ENCODE results near the gene ZRANB2.

The ZRANB2 gene

DNA sequence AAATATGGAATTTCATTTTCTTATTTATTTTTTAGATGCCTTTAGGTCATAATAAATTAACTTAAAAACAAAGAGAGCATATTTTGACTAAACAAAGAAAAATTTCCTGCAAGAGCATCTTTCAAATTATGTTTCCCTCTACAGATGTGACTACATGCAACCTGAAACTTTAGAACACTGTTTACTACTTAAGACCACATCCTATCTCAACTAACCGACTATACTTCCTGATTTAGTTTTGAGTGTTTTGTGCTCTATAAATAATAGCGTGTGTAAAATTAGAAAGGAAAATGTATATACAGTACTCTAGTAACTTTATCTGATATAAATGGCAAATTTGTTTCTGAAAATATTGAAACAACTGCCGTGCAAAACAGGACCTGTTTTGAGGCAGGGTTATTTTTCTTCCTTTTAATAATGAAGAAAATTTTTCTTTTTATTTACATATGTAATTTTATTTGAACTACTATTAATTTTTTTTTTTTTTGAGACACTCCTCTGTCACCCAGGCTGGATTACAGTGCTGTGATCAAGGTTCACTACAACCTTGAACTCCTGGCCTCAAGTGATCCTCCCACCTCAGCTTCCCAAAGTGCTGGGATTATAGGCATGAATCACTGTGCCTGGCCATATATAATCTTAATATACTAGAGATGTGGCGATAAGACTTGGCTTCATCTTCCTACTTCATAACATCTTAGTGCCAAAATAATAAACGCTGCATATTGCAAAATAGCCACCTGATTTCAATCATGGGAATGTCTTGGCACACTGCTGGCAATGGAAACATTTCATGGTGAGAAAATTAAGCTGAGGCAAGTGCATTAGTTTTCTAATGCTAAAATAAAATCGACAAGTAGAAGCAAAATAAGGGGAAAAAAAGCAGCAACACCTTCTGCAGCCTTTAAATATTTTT lies 12.3 kb downstream of the ZRANB2 start:
- DNase-seq (ENCODE audit: low spot score), result no peak

DNA sequence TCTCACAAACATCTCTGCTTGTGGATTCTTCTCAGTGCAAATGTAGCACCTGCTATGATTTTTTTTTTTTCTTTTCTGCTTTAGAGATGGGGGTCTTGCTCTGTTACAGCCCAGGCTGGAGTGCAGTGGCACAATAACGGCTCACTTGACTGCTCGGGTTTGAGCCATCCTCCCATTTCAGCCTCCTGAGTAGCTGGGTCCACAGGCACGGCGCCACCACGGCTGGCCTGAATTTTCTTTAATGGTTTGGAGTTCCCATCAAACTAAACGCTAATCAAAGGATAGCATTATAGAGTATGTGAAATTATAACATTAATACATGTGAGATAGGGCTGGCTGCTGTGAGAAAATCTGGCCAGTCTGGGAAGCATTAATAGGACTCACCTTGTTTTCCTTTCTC lies 26.0 kb downstream of the ZRANB2 start:
- no peak for DNase-seq (ENCODE audit: low spot score)

- no peak for DNase-seq (ENCODE audit: low spot score)
These were observed 26.5 kb downstream of the ZRANB2 start for GRCh38 chr1:71054281-71054731.

DNA sequence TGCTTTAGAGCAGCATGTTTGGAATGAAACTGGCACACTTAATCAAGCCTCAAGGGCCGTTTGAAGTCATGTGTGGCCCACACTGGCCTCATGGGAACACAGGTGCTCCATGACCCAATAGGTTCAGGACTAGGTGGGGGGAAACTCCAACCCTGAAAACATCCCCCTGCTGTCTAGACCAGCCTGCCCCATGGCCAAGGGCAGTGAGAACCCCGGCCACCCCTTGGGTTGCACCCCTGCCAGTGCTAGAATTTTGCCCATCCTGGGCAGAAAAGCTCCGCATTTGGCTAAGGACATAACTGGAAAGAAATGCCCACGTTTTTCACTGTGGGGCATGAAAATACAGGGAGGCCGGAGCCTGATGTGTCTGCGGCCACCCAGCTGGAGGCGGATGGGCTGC lies 27.1 kb downstream of the ZRANB2 start:
- DNase-seq (ENCODE audit: low spot score), result no peak

DNA sequence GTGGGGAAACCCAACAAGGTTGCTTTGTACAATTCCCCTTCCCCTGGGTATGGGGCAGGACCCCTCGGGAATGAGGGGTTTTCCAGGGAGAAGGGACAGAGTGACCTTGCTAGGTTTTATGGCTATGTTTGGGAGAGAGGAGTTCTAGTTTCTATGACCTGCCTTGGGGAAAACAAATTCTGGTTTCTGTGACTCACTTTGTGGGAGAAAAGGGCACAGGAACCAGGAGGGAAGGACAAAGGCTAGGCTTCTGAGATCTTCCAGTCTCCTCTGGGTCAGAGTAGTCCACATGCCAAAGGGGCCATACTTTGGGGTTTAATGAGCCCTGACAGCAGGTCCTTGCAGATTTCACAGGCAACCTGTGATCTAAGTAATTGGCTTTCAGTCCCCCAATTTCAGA lies 27.7 kb downstream of the ZRANB2 start:
- no peak for DNase-seq (ENCODE audit: low spot score)

GRCh38 chr1:71049951-71050598 lies 30.8 kb downstream of the ZRANB2 start:
- DNase-seq (ENCODE audit: low spot score), result peak; percentile 65

- DNase-seq (ENCODE audit: low spot score), result peak; percentile 25
These were observed 32.9 kb downstream of the ZRANB2 start, which contains the start of gene PTGER3 for GRCh38 chr1:71047635-71048607. PTGER3 (minus strand) TSS chr1:71047816; CDS start chr1:71047577, 239 bp downstream.

DNA sequence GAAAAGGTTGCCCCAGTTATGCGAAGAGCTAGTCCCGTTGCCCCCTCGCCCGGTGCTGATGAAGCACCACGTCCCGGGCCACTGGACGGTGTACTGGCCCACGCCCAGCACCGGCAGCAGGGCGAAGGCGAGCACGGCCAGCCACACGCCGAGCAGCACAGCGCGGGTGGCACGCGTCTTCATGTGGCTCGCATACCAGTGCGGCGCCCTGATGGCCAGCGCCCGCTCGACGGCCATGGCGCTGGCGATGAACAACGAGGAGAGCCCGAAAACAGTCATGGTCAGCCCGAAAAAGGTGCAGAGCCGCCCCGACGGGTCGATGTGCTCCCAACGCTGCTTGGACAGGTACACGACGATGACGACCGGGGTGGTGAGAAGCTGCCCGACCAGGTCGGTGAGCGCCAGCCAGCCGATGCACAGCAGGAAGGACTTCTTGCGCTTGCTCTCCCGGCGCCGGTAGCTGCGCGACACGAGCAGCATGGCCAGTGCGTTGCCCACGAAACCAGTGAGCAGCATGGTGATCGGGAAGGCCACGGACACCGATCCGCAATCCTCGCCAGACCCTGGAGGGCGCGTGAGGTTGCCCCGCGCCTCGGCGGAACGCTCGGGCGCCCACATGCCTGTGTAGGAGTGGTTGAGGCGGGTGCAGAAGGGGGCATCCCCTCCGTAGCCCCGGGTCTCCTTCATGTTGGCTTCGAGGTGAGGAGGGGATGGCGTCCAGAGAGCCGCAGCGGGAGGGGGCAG lies 33.8 kb downstream of the ZRANB2 start:
- no peak for DNase-seq (ENCODE audit: low spot score)

GRCh38 chr1:71045463-71046028 lies 35.3 kb downstream of the ZRANB2 start:
- DNase-seq (ENCODE audit: low spot score), result no peak

DNA sequence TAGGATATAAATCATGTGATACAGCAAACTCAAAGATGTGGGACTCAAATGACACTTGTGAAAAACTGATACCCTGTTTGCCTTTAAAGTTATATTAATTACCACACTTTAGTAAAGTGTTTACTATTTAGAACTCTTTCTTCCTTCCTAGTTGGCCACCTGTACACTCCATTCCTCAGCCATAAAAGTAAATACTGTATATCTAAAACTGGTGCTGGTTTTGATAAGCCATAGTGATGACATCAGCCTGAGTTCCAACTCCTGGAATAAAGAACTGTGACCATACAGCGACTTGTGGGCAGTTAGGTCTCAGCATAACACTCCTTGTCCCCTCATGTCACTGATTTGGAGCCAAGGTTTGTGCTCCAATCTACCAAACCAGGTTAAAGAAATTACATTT lies 36.0 kb downstream of the ZRANB2 start:
- no peak for DNase-seq (ENCODE audit: low spot score)

- DNase-seq (ENCODE audit: low spot score), result no peak
These were observed 37.8 kb downstream of the ZRANB2 start for GRCh38 chr1:71043065-71043464.

DNA sequence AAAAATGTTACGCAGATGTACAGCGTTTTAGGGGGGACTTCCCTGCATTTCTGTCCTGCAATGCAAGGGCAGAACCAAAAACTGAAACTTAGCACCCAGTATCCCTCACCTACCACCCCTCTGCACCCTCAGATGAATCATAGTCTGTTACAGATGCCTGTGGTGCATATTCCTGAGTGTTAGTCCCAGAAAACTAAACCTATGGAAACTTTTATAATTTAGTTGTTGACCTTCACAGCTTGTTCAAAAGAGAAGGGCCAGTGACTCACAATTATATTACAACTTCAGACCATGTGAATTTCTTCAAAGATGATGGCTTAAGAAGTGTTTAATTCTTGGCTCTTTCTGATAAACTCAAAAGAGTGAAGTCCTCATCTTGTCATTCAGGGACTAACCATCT lies 39.0 kb downstream of the ZRANB2 start:
- DNase-seq (ENCODE audit: low spot score), result no peak

DNA sequence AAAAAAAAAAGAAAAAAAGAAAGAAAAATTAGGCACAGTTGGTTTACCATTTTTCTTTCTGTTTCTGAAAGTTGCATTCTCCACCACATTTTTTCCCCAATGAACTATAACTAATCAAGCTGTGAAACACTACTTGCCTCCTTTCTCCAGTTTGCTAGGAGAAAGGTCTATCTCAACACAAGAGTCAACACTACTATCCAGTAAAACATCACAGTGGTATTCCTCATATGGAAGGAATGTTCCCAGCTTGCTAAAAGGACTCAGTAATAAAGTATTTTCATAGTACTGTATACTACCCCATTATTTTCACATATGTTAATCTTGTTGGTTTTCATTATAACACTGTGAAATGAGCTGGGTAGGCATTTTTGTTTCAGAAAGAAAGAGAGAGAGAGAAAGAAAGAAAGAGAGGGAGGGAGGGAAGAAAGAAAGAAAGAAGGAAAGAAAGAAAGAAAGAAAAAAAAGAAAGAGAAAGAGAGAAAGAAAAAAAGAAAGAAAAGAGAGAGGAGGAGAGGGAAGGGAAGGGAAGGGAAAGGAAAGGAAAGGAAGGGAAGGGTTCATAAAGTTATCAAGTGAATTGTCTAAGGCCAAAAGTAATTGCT lies 41.1 kb downstream of the ZRANB2 start:
- no peak for DNase-seq (ENCODE audit: low spot score)

- no peak for DNase-seq (ENCODE audit: low spot score)
These were observed 41.9 kb downstream of the ZRANB2 start for GRCh38 chr1:71038942-71039341.

- DNase-seq (ENCODE audit: low spot score), result no peak
These were observed 42.8 kb downstream of the ZRANB2 start for GRCh38 chr1:71037829-71038620.

DNA sequence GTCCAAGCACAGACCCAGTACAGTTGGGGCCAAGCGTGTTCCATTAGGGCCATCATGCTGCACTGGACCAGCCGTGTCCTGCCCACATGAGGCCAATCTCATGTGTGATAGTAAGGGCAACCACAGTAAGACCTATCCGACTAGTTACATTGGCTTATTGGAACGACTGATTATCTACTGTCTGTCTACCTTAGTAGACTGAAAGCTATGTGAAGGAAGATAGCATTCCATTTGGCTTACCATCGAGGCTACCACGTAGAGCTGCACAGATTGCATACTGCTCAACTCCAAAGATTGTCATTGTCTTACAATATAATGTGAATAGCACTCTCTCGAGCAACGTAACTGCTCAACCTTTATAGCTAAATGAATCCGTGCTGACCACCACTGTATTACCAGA lies 43.8 kb downstream of the ZRANB2 start:
- no peak for DNase-seq (ENCODE audit: low spot score)

GRCh38 chr1:71033136-71033535 lies 47.7 kb downstream of the ZRANB2 start:
- no peak for DNase-seq (ENCODE audit: low spot score)

- DNase-seq (ENCODE audit: low spot score), result no peak
These were observed 49.4 kb downstream of the ZRANB2 start for GRCh38 chr1:71031426-71031825.

DNA sequence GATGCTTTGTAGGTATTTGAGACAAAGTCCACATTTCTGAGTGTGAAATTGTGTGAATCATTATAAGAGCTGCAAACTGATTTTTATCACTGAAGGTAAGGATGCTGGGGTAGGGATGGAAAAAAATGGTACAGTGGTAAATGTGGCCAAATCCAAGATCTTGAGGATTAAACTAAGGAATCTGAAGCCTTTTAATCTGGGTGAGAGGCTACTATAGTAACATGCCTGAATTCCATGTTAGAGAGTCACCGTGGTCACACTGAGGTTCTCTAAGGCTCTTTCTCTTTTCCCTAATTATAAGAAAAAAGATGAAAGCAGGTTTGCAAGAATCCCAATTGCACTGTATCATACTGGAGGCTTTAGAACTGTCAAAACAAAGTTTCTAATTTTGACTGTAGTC lies 50.8 kb downstream of the ZRANB2 start:
- DNase-seq (ENCODE audit: low spot score), result no peak

DNA sequence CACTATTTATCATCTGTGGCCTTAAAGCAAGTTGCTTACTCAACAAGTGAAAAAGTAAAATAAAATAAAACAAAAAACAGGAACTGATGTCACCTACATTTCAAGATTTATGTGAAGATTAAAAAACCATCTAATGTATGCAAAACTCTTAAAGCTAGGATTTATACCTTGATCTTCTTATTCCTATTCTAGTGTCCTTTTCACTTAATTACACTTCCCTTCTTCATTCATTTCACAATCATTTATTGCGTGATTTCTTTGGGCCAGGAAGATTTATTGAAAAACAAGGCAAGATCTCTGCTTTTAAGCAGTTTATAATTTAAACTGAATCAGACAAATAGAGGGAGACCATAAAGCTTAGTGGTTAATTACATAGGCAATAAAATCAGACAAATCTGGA lies 51.9 kb downstream of the ZRANB2 start:
- no peak for DNase-seq (ENCODE audit: low spot score)
